Mesothelial cell of epicardium (in vitro differentiated cells): ENCODE data around the gene RAB29. TPM values are rescaled to one million over a fixed set of nuclear protein-coding genes. Genes with fewer than 3 reads are reported as not detected.

ENCODE experiments used
- DNase-seq, 2 experiments: peaks; one replicate each; pipeline ENCODE4 v3.0.0; 2021; ENCODE audit warnings: low spot score in 2 of 2; ENCODE audit not compliant: unreplicated experiment in 2 of 2
- H3K27ac Mint-ChIP-seq: 2 replicates; pipeline ENCODE4 v1.8.0; 2021; ENCODE audit warnings: mixed read lengths
- H3K27me3 Mint-ChIP-seq: 2 replicates; pipeline ENCODE4 v1.8.0; 2021; ENCODE audit warnings: low read depth, mixed read lengths
- H3K36me3 Mint-ChIP-seq: 2 replicates; pipeline ENCODE4 v1.8.0; 2021; ENCODE audit warnings: mixed read lengths
- H3K4me1 Mint-ChIP-seq: 2 replicates; pipeline ENCODE4 v1.8.0; 2021; ENCODE audit warnings: mixed read lengths
- H3K4me3 Mint-ChIP-seq: 2 replicates; pipeline ENCODE4 v1.8.0; 2021; ENCODE audit warnings: mild to moderate bottlenecking, moderate library complexity, mixed read lengths
- H3K9me3 Mint-ChIP-seq: 2 replicates; pipeline ENCODE4 v1.8.0; 2021; ENCODE audit warnings: mixed read lengths
- CTCF ChIP-seq: fragments of 200-600 bp; sonication (generic); IDR thresholded peaks from one replicate; pipeline ENCODE4 v1.5.0; 2021; ENCODE audit warnings: antibody characterized with exemption; ENCODE audit not compliant: unreplicated experiment
- total RNA-seq: library from RNA; stranded (reverse); gene quantifications from 3 replicates; pipeline ENCODE4 v1.2.1, GENCODE V29; 2021

RAB29 gene
- total RNA-seq, 1 donor from 2014 or later = 8.7 TPM

DNA sequence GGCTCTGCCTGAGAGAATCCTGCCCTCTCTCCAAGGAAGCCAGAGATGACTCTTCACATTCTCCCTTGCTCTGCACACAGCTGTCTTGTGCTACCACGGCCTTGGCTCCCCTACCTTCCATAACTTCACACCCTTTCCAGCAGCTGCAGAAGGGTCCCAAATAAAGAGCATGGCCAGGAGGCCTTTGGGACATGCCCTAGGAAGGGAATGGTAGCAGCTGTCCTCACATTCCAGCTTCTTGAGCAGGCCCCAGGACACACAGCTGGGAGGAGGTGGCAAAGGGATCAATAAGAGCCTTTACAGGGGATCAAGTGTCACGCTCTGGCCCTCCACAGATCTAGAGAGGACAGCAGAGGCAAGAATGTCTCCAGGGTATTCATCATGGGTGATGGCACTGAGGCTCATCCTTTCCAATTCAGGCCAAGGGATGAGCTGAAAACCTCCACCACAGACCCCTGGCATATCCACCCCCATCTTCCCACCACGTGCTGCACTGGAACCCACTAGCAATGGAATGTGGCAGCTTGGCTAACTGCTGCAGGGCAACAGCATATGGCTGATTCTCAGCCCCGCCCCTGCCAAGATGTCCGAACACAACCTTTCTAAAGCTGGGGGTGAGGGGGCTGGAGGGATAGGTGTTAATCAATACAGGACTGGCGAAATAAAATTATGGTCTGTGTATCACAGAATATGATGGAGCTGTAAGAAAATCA, 17.8 kb upstream of the RAB29 start:
- no peak for TF ChIP-seq CTCF
- Mint-ChIP-seq H3K36me3 (peaks cover 18% of the 10 kb centered on the region), H3K9me3 (no peaks in the 10 kb centered on the region), H3K4me3 (no peak overlapping the region), H3K27me3 (no peaks in the 10 kb centered on the region), H3K27ac (no peak overlapping the region), H3K4me1 (no peaks in the 10 kb centered on the region)
- DNase-seq = no peak

GRCh38 chr1:205792481-205792881, 17.2 kb upstream of the RAB29 start:
- no peak for DNase-seq
- no peak for TF ChIP-seq CTCF
- H3K9me3 Mint-ChIP-seq = no peaks in the 10 kb centered on the region
- no peak overlapping the region for H3K4me3 Mint-ChIP-seq
- H3K4me1 Mint-ChIP-seq = no peaks in the 10 kb centered on the region
- H3K27ac Mint-ChIP-seq = no peak overlapping the region
- peaks cover 18% of the 10 kb centered on the region for H3K36me3 Mint-ChIP-seq
- H3K27me3 Mint-ChIP-seq = no peaks in the 10 kb centered on the region

DNA sequence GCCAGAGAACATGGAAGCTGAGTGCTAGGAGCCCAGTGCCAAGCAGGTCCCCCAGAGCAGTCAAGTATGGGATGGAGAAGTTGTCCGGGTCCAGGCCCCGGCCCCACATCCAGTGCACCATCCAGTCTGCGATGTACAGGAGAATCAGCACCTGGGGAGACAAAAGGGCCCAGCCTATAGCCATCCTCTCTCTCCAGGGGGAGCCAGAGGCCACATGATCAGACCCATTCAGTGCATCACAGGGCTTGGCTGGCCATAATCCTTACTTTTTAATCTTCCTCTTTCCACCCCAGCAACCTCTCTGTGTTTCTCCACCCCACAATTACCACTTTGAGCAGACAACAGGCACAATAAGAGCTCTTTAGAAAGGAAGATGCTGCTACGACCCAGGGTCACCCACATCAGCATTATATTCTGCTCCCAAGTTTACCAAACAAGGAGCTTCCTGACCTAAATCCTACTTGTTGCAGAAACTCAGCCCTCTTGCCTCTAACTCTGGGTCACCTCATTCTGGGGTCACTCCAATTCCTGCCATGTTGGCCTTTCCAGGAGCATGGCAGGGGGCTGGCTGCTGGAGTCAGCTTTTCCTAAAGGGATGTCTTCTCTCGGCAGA, 16.4 kb upstream of the RAB29 start:
- Mint-ChIP-seq H3K4me1 (no peaks in the 10 kb centered on the region), H3K4me3 (no peak overlapping the region), H3K9me3 (no peaks in the 10 kb centered on the region), H3K27me3 (no peaks in the 10 kb centered on the region), H3K27ac (no peak overlapping the region), H3K36me3 (peaks cover 14% of the 10 kb centered on the region)
- TF ChIP-seq CTCF = peak; percentile 37
- DNase-seq = peak in 1 of 2 experiments; percentile 69

- Mint-ChIP-seq H3K27ac (no peak overlapping the region), H3K4me3 (no peak overlapping the region), H3K36me3 (peaks cover 6% of the 10 kb centered on the region), H3K9me3 (no peaks in the 10 kb centered on the region), H3K27me3 (no peaks in the 10 kb centered on the region), H3K4me1 (no peaks in the 10 kb centered on the region)
- DNase-seq = no peak
- TF ChIP-seq CTCF = no peak
These were observed 12.1 kb upstream of the RAB29 start for GRCh38 chr1:205787287-205787916.

DNA sequence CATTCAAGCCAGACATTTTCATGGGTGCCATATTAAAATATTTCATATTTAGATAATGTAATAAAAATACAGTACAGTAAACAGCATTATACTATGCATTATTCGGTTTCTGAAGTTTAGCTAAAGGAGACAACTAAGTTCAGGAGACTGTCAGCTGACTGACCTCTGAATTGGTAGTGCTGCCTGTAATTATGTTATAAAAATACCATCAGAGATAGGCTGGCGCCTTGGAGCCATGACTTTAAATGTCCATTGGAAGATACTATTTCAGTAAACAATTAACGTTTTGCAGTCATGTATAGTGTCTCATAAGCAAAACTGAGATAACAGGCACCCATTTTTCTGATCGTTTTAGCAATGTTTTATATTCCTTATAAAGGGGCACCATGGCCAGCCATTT, 11.3 kb upstream of the RAB29 start:
- DNase-seq = no peak
- H3K4me1 Mint-ChIP-seq = no peaks in the 10 kb centered on the region
- no peaks in the 10 kb centered on the region for H3K27me3 Mint-ChIP-seq
- TF ChIP-seq CTCF = no peak
- no peak overlapping the region for H3K27ac Mint-ChIP-seq
- H3K9me3 Mint-ChIP-seq = no peaks in the 10 kb centered on the region
- H3K4me3 Mint-ChIP-seq = no peak overlapping the region
- H3K36me3 Mint-ChIP-seq = peaks cover 6% of the 10 kb centered on the region
